WI38 (cell line): ENCODE measurements around the gene TDRD1.
A peak's percentile ranks its signal among the peaks of the same experiment; 100 is the strongest.

Experiments
- H3K4me3 ChIP-seq: 2 replicates; pipeline ENCODE4 v1.5.1; 2011; ENCODE audit warnings: low read depth, mild to moderate bottlenecking, control low read depth, low read length
- CTCF ChIP-seq: IDR thresholded peaks from 2 replicates; pipeline ENCODE4 v1.5.1; 2012; ENCODE audit warnings: low read depth, mild to moderate bottlenecking, control low read depth, low read length

The TDRD1 gene

GRCh38 chr10:114167985-114168384, 11.2 kb upstream of the TDRD1 start:
- no peak overlapping the region for H3K4me3 ChIP-seq
- no peak for TF ChIP-seq CTCF

- H3K4me3 ChIP-seq, result no peak overlapping the region
- TF ChIP-seq CTCF, result no peak
Measured at GRCh38 chr10:114168450-114169009, 10.6 kb upstream of the TDRD1 start.

GRCh38 chr10:114172216-114172615, 6.9 kb upstream of the TDRD1 start:
- peak overlapping the region; percentile 86 for H3K4me3 ChIP-seq
- no peak for TF ChIP-seq CTCF

GRCh38 chr10:114172776-114173602, 6.2 kb upstream of the TDRD1 start:
- TF ChIP-seq CTCF, result no peak
- H3K4me3 ChIP-seq, result peak overlapping the region; percentile 86

GRCh38 chr10:114173603-114173920, 5.6 kb upstream of the TDRD1 start:
- peak overlapping the region; percentile 86 for H3K4me3 ChIP-seq
- no peak for TF ChIP-seq CTCF

- H3K4me3 ChIP-seq, result peak within 1 kb of the TSS; percentile 86
- TF ChIP-seq CTCF, result no peak
Measured at GRCh38 chr10:114173921-114174694, 5.0 kb upstream of the TDRD1 start, which contains the start of gene CCDC186. Gene CCDC186 (minus strand): TSS chr10:114174203. CDS start chr10:114163268, 10,935 bp downstream.

GRCh38 chr10:114174695-114175188, 4.4 kb upstream of the TDRD1 start:
- peak overlapping the region; percentile 86 for H3K4me3 ChIP-seq
- no peak for TF ChIP-seq CTCF
